Tibial artery (tissue), 4 donors: ENCODE data around the gene HOXA5.

Source experiments
- DNase-seq, 2 donors: peaks; one replicate each; pipeline ENCODE4 v3.0.0-alpha.2; 2019
- H3K27ac ChIP-seq, 2 donors: fragments of 200-600 bp; sonication (generic) in 1 of 2; 1 replicate in 1 of 2; 2 replicates in 1 of 2; pipeline ENCODE4 v1.5.1; 2018 to 2019; ENCODE audit warnings: mild to moderate bottlenecking in 1 of 2
- H3K27me3 ChIP-seq, 2 donors: fragments of 200-600 bp; sonication (generic) in 1 of 2; one replicate each; pipeline versions ENCODE4 v1.5.1 to v1.6.0; 2016 to 2019
- H3K36me3 ChIP-seq, 3 donors: fragments of 200-600 bp; sonication (generic) in 2 of 3; one replicate each; pipeline ENCODE4 v1.5.1; 2016 to 2019; ENCODE audit warnings: mild to moderate bottlenecking in 2 of 3
- H3K4me1 ChIP-seq, 4 donors: fragments of 200-600 bp; sonication (generic) in 2 of 4; 1 replicate in 3 of 4; 2 replicates in 1 of 4; pipeline ENCODE4 v1.5.1; 2016 to 2019
- H3K4me3 ChIP-seq, 2 donors: fragments of 200-600 bp; sonication (generic) in 1 of 2; 1 replicate in 1 of 2; 2 replicates in 1 of 2; pipeline ENCODE4 v1.5.1; 2018 to 2019; ENCODE audit warnings: mild to moderate bottlenecking in 2 of 2
- H3K9me3 ChIP-seq, 3 donors: fragments of 200-600 bp; sonication (generic) in 1 of 3; one replicate each; pipeline ENCODE4 v1.5.1; 2016 to 2019
- CTCF ChIP-seq, 2 experiments: fragments of 200-600 bp in 1 of 2; fragments of 450-650 bp in 1 of 2; IDR thresholded peaks; one replicate each; pipeline ENCODE4 v1.5.1; 2017 to 2019; ENCODE audit warnings: antibody characterized with exemption in 2 of 2, mild to moderate bottlenecking in 1 of 2, moderate library complexity in 1 of 2
- intact Hi-C: fragments of 100-400 bp; cut with DNase I; formaldehyde crosslinking; loops from one replicate; pipeline ENCODE4 v1.15.0; 2023; ENCODE audit warnings: low total_unique reads

Gene HOXA5

DNA sequence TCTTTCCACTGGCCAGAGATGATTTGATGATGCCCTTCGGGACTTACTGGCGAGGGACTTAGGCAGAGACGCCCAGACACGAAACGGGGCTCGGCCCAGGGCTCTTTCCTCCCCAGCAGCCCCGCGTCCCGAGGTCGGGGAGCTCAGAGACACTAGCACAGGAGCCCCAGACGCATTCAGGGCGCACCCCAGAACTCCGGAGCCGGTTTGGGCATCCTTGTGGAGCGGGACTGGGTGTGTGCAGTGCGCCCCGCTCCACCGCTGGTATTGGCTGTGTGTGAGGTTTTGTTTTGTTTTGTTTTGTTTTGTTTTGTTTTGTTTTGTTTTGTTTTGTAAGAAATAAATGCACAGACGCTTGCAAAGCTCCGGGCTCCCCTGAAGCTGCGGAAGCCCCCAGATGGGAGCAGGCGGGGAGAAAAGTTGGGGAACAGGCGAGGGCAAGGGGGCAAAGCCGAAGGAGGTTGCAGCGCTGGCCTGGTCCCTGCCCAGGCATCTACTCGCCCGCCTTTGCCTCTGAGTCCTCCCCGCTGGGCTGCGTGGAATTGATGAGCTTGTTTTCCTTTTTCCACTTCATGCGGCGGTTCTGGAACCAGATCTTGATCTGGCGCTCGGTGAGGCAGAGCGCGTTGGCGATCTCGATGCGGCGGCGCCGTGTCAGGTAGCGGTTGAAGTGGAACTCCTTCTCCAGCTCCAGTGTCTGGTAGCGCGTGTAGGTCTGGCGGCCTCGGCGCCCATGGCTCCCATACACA lies 1.9 kb upstream of the HOXA5 start:
- no peaks in the 10 kb centered on the region for H3K27me3 ChIP-seq
- TF ChIP-seq CTCF (IDR thresholded peaks at IDR 0.05), result no peak
- DNase-seq, result peak in 1 of 2 donors; percentile 64
- no peaks in the 10 kb centered on the region for H3K9me3 ChIP-seq
- intact Hi-C loops, result no loop called here
- peaks cover 10 to 35% (median 27%) of the 10 kb centered on the region in 4 donors for H3K4me1 ChIP-seq
- H3K4me3 ChIP-seq, result no peak overlapping the region
- H3K36me3 ChIP-seq, result peaks cover 40 to 47% (median 42%) of the 10 kb centered on the region in 3 donors
- H3K27ac ChIP-seq, result no peak overlapping the region

GRCh38 chr7:27144781-27145164 lies 1.3 kb upstream of the HOXA5 start:
- peak in 1 of 2 donors; percentile 55 for DNase-seq
- Histone ChIP-seq H3K9me3 (no peaks in the 10 kb centered on the region), H3K4me1 (peaks cover 10 to 29% (median 24%) of the 10 kb centered on the region in 4 donors), H3K4me3 (no peak overlapping the region), H3K27me3 (no peaks in the 10 kb centered on the region), H3K27ac (no peak overlapping the region), H3K36me3 (peaks cover 45 to 49% (median 48%) of the 10 kb centered on the region in 3 donors)
- intact Hi-C loops, result loop anchor here (5.0 kb wide), 1 partner anchor 47 kb away; the partner anchor contains the start of gene HOXA1
- no peak for TF ChIP-seq CTCF (IDR thresholded peaks at IDR 0.05)

- intact Hi-C loops, result loop anchor here (5.0 kb wide), 1 partner anchor 47 kb away; the partner anchor contains the start of gene HOXA1
- peaks cover 8 to 23% (median 19%) of the 10 kb centered on the region in 4 donors for H3K4me1 ChIP-seq
- peaks cover 50 to 55% (median 52%) of the 10 kb centered on the region in 3 donors for H3K36me3 ChIP-seq
- peak overlapping the region in 1 of 2 donors; percentile 49 for H3K4me3 ChIP-seq
- no peak for TF ChIP-seq CTCF (IDR thresholded peaks at IDR 0.05)
- no peaks in the 10 kb centered on the region for H3K9me3 ChIP-seq
- no peak for DNase-seq
- no peak overlapping the region for H3K27ac ChIP-seq
- H3K27me3 ChIP-seq, result no peaks in the 10 kb centered on the region
Observed at GRCh38 chr7:27143950-27144780, 684 bp upstream of the HOXA5 start.

DNA sequence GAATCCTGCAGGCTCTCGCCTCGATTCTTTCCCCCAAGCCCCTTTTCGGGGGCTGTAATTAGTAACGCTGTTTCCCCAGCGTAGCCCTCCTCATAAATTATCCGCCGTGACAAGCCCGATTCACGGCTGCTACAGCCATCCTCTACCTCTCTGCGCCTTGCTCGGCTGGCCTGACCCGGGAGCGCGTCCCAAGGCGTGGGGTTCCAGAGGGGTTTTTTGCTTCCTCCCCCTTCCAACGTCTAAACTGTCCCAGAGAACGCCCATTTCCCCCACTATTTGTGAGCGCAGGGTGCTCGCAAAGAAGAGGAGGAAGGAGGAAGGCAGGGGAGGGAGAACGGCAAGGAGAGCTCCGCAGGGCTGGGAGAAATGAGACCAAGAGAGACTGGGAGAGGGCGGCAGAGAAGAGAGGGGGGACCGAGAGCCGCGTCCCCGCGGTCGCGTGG lies 880 bp downstream of the HOXA5 start:
- H3K4me1 ChIP-seq, result peaks cover 0 to 15% (median 9%) of the 10 kb centered on the region in 4 donors
- intact Hi-C loops, result loop anchor here (5.0 kb wide), 1 partner anchor 45 kb away; the partner anchor contains the start of gene HOXA1
- peak overlapping the region; percentile 39 to 49 for H3K4me3 ChIP-seq
- peak in 1 of 2 donors; percentile 59 for DNase-seq
- peak overlapping the region; percentile 52 to 58 for H3K27ac ChIP-seq
- no peak for TF ChIP-seq CTCF (IDR thresholded peaks at IDR 0.05)
- no peaks in the 10 kb centered on the region for H3K9me3 ChIP-seq
- H3K36me3 ChIP-seq, result peaks cover 50 to 55% (median 52%) of the 10 kb centered on the region in 3 donors
- H3K27me3 ChIP-seq, result no peaks in the 10 kb centered on the region

- Histone ChIP-seq H3K27ac (peak overlapping the region; percentile 52 to 58), H3K36me3 (peaks cover 50 to 55% (median 52%) of the 10 kb centered on the region in 3 donors), H3K27me3 (no peaks in the 10 kb centered on the region), H3K9me3 (no peaks in the 10 kb centered on the region), H3K4me1 (peaks cover 0 to 14% (median 7%) of the 10 kb centered on the region in 4 donors), H3K4me3 (peak overlapping the region; percentile 39 to 49)
- intact Hi-C loops, result loop anchor here (5.0 kb wide), 1 partner anchor 45 kb away; the partner anchor contains the start of gene HOXA1
- peak in 1 of 2 donors; percentile 60 for DNase-seq
- no peak for TF ChIP-seq CTCF (IDR thresholded peaks at IDR 0.05)
Observed at GRCh38 chr7:27141923-27142579, 1.4 kb downstream of the HOXA5 start.
